Measurements from ENCODE around the gene SDR42E1.

DNA sequence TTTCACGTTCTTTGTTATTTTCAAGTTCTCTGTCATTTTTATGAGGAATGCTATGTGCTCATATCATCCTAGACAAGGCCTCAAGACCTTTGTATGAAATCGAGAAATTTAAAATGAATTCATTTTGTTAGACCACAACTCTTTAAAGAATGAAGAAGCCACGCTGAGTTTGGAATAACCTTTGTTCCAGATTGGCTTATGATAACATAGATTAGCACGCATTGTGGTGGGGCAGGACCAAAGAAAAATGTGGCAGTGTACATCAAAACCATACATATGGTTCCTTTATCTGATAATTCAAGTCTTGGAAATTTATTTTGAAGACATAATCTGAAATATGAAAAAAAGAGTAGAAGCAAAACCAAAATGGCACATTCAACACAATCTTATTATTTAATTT lies 26.0 kb upstream of the SDR42E1 start:
- TF ChIP-seq EP300 (IDR thresholded peaks at IDR 0.05) (no peak), CTCF (IDR thresholded peaks at IDR 0.05) (no peak)

Measured in tibial nerve (tissue), 4 donors.